ENCODE results near the gene MBD6.

DNA sequence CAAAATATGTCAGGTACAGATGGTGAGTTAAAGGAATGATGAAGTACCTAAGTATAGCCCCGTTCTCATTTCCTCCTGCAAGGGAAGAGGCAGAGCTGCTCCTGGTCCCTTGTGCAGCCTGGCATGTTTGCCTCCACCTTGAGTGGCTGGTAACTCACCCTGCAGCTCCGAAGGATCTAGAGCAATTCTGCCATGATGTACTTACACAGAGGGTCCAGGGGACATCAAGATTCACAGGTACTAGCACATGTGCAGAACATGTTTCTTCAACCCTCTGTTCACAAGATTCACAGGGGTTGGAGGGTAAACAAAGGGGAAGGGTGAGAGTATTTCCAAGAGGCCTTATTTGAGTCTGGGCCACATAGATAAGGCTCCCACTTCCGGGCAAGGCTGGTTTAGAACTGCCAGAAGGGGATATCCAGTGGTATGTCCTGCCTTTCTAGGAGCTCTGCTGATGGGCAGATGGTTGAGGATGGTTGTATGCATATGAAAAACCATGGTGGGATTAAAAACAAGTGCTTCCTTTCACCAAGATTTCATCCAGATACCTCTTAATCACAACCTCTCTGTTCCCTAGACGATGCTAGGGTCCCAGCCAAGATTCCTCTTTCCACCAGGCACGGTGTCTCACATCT is 16.6 kb downstream of the MBD6 start:
- TF ChIP-seq POLR2AphosphoS5 (IDR thresholded peaks at IDR 0.05; ENCODE audit: low read depth, low read length) (no peak), EZH2 (IDR thresholded peaks at IDR 0.05; ENCODE audit: low read depth, low read length, severe bottlenecking) (no peak), NRF1 (IDR thresholded peaks at IDR 0.05; ENCODE audit: low read depth, low read length) (no peak), HDAC2 (IDR thresholded peaks at IDR 0.05; ENCODE audit: borderline replicate concordance in 1 of 2, low read depth in 2 of 2, low read length in 2 of 2) (no peak), RAD21 (IDR thresholded peaks at IDR 0.05 in 1 of 2, conservative IDR thresholded peaks at IDR 0.05 in 1 of 2; ENCODE audit: low read depth in 2 of 2, low read length in 2 of 2) (no peak), EP300 (IDR thresholded peaks at IDR 0.05; ENCODE audit: borderline replicate concordance in 1 of 2, low read depth in 2 of 2, low read length in 2 of 2) (no peak), POLR2A (IDR thresholded peaks at IDR 0.05; ENCODE audit: control extremely low read depth in 1 of 2, low read depth in 2 of 2, low read length in 2 of 2) (no peak), RBBP5 (IDR thresholded peaks at IDR 0.05; ENCODE audit: borderline replicate concordance, low read depth, low read length) (no peak)
- TF ChIP-seq, protein P1, sequence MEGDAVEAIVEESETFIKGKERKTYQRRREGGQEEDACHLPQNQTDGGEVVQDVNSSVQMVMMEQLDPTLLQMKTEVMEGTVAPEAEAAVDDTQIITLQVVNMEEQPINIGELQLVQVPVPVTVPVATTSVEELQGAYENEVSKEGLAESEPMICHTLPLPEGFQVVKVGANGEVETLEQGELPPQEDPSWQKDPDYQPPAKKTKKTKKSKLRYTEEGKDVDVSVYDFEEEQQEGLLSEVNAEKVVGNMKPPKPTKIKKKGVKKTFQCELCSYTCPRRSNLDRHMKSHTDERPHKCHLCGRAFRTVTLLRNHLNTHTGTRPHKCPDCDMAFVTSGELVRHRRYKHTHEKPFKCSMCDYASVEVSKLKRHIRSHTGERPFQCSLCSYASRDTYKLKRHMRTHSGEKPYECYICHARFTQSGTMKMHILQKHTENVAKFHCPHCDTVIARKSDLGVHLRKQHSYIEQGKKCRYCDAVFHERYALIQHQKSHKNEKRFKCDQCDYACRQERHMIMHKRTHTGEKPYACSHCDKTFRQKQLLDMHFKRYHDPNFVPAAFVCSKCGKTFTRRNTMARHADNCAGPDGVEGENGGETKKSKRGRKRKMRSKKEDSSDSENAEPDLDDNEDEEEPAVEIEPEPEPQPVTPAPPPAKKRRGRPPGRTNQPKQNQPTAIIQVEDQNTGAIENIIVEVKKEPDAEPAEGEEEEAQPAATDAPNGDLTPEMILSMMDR (IDR thresholded peaks at IDR 0.05; ENCODE audit: control extremely low read depth in 1 of 3, insufficient read depth in 1 of 3, low read depth in 1 of 3, low read length in 3 of 3): no peak

Measured in H1 (cell line).